Mesenchymal stem cell (in vitro differentiated cells and primary cell): ENCODE measurements around the gene RNASE2.
A peak's percentile ranks its signal among the peaks of the same experiment; 100 is the strongest.
"Not testable (repeated sequence)": the region's sequence is repeated elsewhere in the genome, so short reads cannot be mapped to it uniquely, and the experiment has no call there.

Experiments used
- DNase-seq: peaks from one replicate; pipeline ENCODE4 v3.0.0-alpha.2; 2013
- H2AFZ ChIP-seq: one replicate; pipeline ENCODE4 v1.6.1; 2013; ENCODE audit warnings: low read depth, mild to moderate bottlenecking, control low read depth, inconsistent platforms, low read length, moderate library complexity
- H2AK5ac ChIP-seq: 2 replicates; pipeline ENCODE4 v1.6.1; 2013; ENCODE audit warnings: low read length, moderate library complexity, mild to moderate bottlenecking, inconsistent platforms; ENCODE audit not compliant: severe bottlenecking
- H2BK120ac ChIP-seq: one replicate; pipeline ENCODE4 v1.6.1; 2013; ENCODE audit warnings: low read depth, mild to moderate bottlenecking, inconsistent platforms, low read length, moderate library complexity
- H2BK12ac ChIP-seq, 2 experiments: one replicate each; pipeline ENCODE4 v1.6.1; 2013; ENCODE audit warnings: inconsistent platforms in 2 of 2, low read length in 2 of 2, mild to moderate bottlenecking in 2 of 2, moderate library complexity in 2 of 2, control low read depth in 1 of 2
- H2BK15ac ChIP-seq: one replicate; pipeline ENCODE4 v1.6.1; 2013; ENCODE audit warnings: mild to moderate bottlenecking, low read depth, inconsistent platforms; ENCODE audit not compliant: poor library complexity, severe bottlenecking
- H2BK5ac ChIP-seq: 2 replicates; pipeline ENCODE4 v1.6.1; 2013; ENCODE audit warnings: low read depth, mild to moderate bottlenecking, low read length, control low read depth, inconsistent platforms; ENCODE audit not compliant: poor library complexity, severe bottlenecking
- H3K14ac ChIP-seq, 2 experiments: one replicate each; pipeline ENCODE4 v1.6.1; 2013; ENCODE audit warnings: inconsistent platforms in 2 of 2, low read length in 2 of 2, control low read depth in 1 of 2, mild to moderate bottlenecking in 1 of 2, moderate library complexity in 1 of 2
- H3K18ac ChIP-seq, 2 experiments: one replicate each; pipeline ENCODE4 v1.6.1; 2013; ENCODE audit warnings: inconsistent platforms in 2 of 2, low read length in 2 of 2, control low read depth in 1 of 2, low read depth in 1 of 2, mild to moderate bottlenecking in 1 of 2
- H3K23ac ChIP-seq, 2 experiments: one replicate each; pipeline ENCODE4 v1.6.1; 2013; ENCODE audit warnings: inconsistent platforms in 2 of 2, low read length in 2 of 2, mild to moderate bottlenecking in 2 of 2, moderate library complexity in 2 of 2, control low read depth in 1 of 2
- H3K27ac ChIP-seq: 2 replicates; pipeline ENCODE4 v1.5.1; 2013; ENCODE audit warnings: mild to moderate bottlenecking, moderate library complexity, low read length, control low read depth, inconsistent platforms; ENCODE audit not compliant: poor library complexity, severe bottlenecking
- H3K27me3 ChIP-seq, 2 experiments: 2 replicates each; pipeline versions ENCODE4 v1.6.1 to v1.7.0; 2013; ENCODE audit warnings: low read length in 2 of 2, mild to moderate bottlenecking in 2 of 2, moderate library complexity in 2 of 2, control low read depth in 1 of 2, inconsistent platforms in 1 of 2; ENCODE audit not compliant: control insufficient read depth in 1 of 2, insufficient read depth in 1 of 2
- H3K36me3 ChIP-seq, 2 experiments: 2 replicates each; pipeline versions ENCODE4 v1.6.1 to v1.7.0; 2013; ENCODE audit warnings: low read length in 2 of 2, control low read depth in 1 of 2, inconsistent platforms in 1 of 2, low read depth in 1 of 2, mild to moderate bottlenecking in 1 of 2; ENCODE audit not compliant: insufficient read depth in 2 of 2, control insufficient read depth in 1 of 2
- H3K4ac ChIP-seq, 2 experiments: one replicate each; pipeline ENCODE4 v1.6.1; 2013; ENCODE audit warnings: inconsistent platforms in 2 of 2, low read length in 2 of 2, mild to moderate bottlenecking in 2 of 2, moderate library complexity in 2 of 2, control low read depth in 1 of 2, low read depth in 1 of 2
- H3K4me1 ChIP-seq: 2 replicates; pipeline ENCODE4 v1.6.1; 2013; ENCODE audit warnings: low read depth, low read length, control low read depth; ENCODE audit not compliant: control insufficient read depth, insufficient read depth
- H3K4me2 ChIP-seq: 2 replicates; pipeline ENCODE4 v1.6.1; 2013; ENCODE audit warnings: low read length, mild to moderate bottlenecking, inconsistent platforms; ENCODE audit not compliant: poor library complexity, severe bottlenecking
- H3K4me3 ChIP-seq, 2 experiments: 2 replicates each; pipeline versions ENCODE4 v1.5.1 to v1.7.0; 2013; ENCODE audit warnings: low read length in 2 of 2, mild to moderate bottlenecking in 2 of 2, control low read depth in 1 of 2, low read depth in 1 of 2; ENCODE audit not compliant: insufficient read depth in 1 of 2
- H3K79me1 ChIP-seq: replicated peaks from 2 replicates; pipeline ENCODE4 v1.6.1; 2013; ENCODE audit warnings: mild to moderate bottlenecking, control low read depth, low read length, inconsistent platforms; ENCODE audit not compliant: poor library complexity, severe bottlenecking
- H3K9ac ChIP-seq: 2 replicates; pipeline ENCODE4 v1.7.0; 2013; ENCODE audit warnings: mild to moderate bottlenecking, low read length, moderate library complexity
- H3K9me3 ChIP-seq: 2 replicates; pipeline ENCODE4 v1.7.0; 2013; ENCODE audit warnings: mild to moderate bottlenecking, low read length; ENCODE audit not compliant: control insufficient read depth
- H4K8ac ChIP-seq: one replicate; pipeline ENCODE4 v1.6.1; 2013; ENCODE audit warnings: inconsistent platforms, mild to moderate bottlenecking, low read length, moderate library complexity
- H4K91ac ChIP-seq: one replicate; pipeline ENCODE4 v1.6.1; 2013; ENCODE audit warnings: mild to moderate bottlenecking, low read length, inconsistent platforms
- WGBS: methylation state at CpG from one replicate; pipeline ENCODE4 v1.1.7; 2013; ENCODE audit warnings: mixed read lengths; 5-methylcytosine and 5-hydroxymethylcytosine counted together

Gene RNASE2

DNA sequence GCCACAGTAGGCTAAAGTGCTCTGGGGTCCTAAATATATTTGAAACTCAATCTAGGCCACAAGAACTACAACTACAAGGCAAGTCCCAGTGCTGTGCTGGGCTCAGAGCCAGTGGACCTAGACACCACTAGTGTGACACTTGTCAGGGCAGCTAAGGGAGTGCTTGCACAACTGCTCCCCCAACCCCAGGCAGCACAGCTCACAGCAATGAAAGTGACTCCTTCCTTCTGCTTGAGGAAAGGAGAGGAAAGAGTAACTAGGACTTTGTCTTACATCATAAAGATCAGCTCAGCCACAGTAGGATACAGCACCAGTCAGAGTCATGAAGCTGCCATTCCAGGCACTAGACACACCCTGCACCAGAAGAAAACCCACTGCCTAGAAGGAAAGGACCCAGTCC, 3.7 kb downstream of the RNASE2 start:
- not testable (repeated sequence) for H3K4me3 ChIP-seq, H2AFZ ChIP-seq, H3K36me3 ChIP-seq, H2BK15ac ChIP-seq, H4K8ac ChIP-seq, H3K79me1 ChIP-seq, H3K9me3 ChIP-seq, H2BK12ac ChIP-seq, H3K23ac ChIP-seq, H4K91ac ChIP-seq, H2BK5ac ChIP-seq, H3K4me2 ChIP-seq, H2AK5ac ChIP-seq, H2BK120ac ChIP-seq, H3K14ac ChIP-seq, DNase-seq, H3K18ac ChIP-seq, H3K4ac ChIP-seq, H3K27ac ChIP-seq, H3K9ac ChIP-seq, H3K4me1 ChIP-seq
- peaks cover 13 to 17% of the 10 kb centered on the region in 2 experiments for H3K27me3 ChIP-seq

DNA sequence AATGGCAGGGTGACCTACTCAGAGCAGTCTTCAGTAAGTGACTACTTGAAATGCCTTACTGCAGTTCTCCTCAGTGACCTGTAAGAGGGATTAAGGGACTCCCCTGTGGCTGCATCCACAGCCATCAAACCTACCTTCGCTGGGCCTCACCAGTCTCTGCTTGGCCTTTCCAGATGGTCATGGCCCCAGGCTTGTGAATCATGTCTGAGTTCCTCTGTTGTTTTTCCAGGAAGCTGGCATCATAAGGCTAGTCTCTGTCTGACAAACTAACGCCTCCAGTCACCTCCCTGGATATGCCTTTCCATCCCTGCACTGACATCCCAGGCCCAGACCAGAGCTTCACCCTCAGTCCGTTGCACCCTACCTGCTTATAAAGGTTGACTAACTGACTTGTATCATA, 14.0 kb downstream of the RNASE2 start:
- no peak overlapping the region for H2BK15ac ChIP-seq
- H3K4ac ChIP-seq, result no peak overlapping the region
- H2BK120ac ChIP-seq, result no peak overlapping the region
- no peak overlapping the region for H2AFZ ChIP-seq
- no peak overlapping the region for H4K8ac ChIP-seq
- H3K79me1 ChIP-seq, result no peaks in the 10 kb centered on the region
- no peak overlapping the region for H2AK5ac ChIP-seq
- no peak for DNase-seq
- no peak overlapping the region for H3K4me2 ChIP-seq
- no peak overlapping the region for H3K9ac ChIP-seq
- H3K9me3 ChIP-seq, result no peaks in the 10 kb centered on the region
- H2BK5ac ChIP-seq, result no peak overlapping the region
- no peak overlapping the region for H3K4me3 ChIP-seq
- no peak overlapping the region for H3K27ac ChIP-seq
- 77% methylated on average over 3 of the region's 3 CpGs for WGBS
- no peaks in the 10 kb centered on the region for H3K36me3 ChIP-seq
- peak overlapping the region in 1 of 2 experiments; percentile 68 for H3K23ac ChIP-seq
- peaks cover 17 to 21% of the 10 kb centered on the region in 2 experiments for H3K27me3 ChIP-seq
- H3K18ac ChIP-seq, result no peak overlapping the region
- H3K4me1 ChIP-seq, result peaks cover 6% of the 10 kb centered on the region
- no peak overlapping the region for H4K91ac ChIP-seq
- no peak overlapping the region for H3K14ac ChIP-seq
- H2BK12ac ChIP-seq, result no peak overlapping the region

DNA sequence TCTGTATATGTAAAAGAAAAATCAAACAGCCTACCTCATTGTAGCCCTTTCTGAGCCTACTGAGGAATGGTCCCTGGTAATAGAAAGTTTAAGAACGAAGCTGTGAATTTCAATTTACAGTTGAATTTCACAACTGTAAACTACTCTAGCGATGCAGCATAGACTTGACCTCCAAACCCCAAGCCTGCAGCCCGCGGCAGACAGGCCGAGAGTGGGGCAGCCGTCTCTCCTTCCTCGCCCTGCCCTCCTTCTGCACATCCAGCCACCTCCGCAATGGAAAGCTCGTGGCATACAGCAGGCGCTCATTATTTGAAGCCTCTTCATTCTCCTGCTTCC, 15.3 kb downstream of the RNASE2 start:
- no peak overlapping the region for H3K18ac ChIP-seq
- H2BK5ac ChIP-seq, result no peak overlapping the region
- no peak overlapping the region for H4K8ac ChIP-seq
- no peak overlapping the region for H2AK5ac ChIP-seq
- no peaks in the 10 kb centered on the region for H3K36me3 ChIP-seq
- no peak for DNase-seq
- peak overlapping the region in 1 of 2 experiments; percentile 84 for H3K4me3 ChIP-seq
- H3K27me3 ChIP-seq, result peaks cover 17 to 21% of the 10 kb centered on the region in 2 experiments
- H2BK120ac ChIP-seq, result no peak overlapping the region
- no peak overlapping the region for H3K14ac ChIP-seq
- H3K4me2 ChIP-seq, result no peak overlapping the region
- H3K23ac ChIP-seq, result no peak overlapping the region
- no peaks in the 10 kb centered on the region for H3K9me3 ChIP-seq
- H2AFZ ChIP-seq, result peak overlapping the region; percentile 30
- H4K91ac ChIP-seq, result no peak overlapping the region
- WGBS, result 42% methylated on average over 10 of the region's 10 CpGs
- H3K79me1 ChIP-seq, result no peaks in the 10 kb centered on the region
- no peak overlapping the region for H3K4ac ChIP-seq
- H2BK12ac ChIP-seq, result no peak overlapping the region
- no peak overlapping the region for H2BK15ac ChIP-seq
- H3K4me1 ChIP-seq, result peaks cover 10% of the 10 kb centered on the region
- peak overlapping the region; percentile 87 for H3K9ac ChIP-seq
- H3K27ac ChIP-seq, result no peak overlapping the region

DNA sequence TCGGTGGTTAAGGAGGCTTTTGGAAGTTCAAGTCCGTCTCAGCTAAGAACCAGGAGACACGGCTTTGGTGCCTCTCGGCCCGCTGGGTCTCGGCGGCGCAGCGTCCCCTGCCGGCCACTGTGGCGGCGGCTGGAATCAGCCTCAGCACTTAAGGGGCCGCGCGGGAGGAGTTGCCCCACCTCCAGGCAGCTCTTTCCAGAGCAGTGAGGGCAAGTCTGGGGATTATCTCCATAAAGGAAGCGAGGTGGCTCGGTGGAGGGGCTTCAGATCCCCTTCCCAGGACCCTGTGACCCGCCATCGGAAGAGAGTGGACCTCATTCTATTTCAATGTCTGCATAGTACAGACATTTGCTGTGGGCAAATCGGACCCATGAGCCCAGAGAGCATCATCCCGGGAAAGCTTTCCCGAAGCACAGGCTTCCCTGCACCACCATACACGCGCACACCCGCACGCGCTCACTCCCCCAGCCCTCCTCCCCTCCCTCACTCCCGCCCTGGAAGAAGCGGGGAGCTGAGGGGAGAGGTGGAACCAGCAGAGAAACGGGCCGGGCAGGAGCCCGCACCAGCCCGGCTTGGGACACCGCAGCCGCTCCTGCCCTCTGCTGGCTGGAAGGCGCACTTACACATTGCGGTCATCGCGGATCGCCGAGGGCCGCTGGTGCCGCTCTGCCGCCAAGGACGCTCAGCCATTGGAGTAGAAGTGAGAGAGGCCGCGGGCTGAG, 15.9 kb downstream of the RNASE2 start:
- Histone ChIP-seq H3K4ac (peak overlapping the region in 1 of 2 experiments; percentile 35), H3K79me1 (no peaks in the 10 kb centered on the region), H4K91ac (no peak overlapping the region), H3K23ac (no peak overlapping the region), H2BK15ac (no peak overlapping the region), H2AFZ (peak overlapping the region; percentile 81), H3K4me2 (peak overlapping the region; percentile 91), H3K14ac (no peak overlapping the region), H4K8ac (peak overlapping the region; percentile 81), H2BK120ac (no peak overlapping the region), H2BK5ac (no peak overlapping the region), H3K27ac (peak overlapping the region; percentile 40), H3K27me3 (peaks cover 16 to 19% of the 10 kb centered on the region in 2 experiments), H3K4me3 (peak overlapping the region; percentile 67 to 84), H3K18ac (peak overlapping the region; percentile 83 to 92), H3K4me1 (peaks cover 11% of the 10 kb centered on the region), H3K9ac (peak overlapping the region; percentile 87), H2BK12ac (no peak overlapping the region), H3K9me3 (no peaks in the 10 kb centered on the region), H3K36me3 (no peaks in the 10 kb centered on the region), H2AK5ac (no peak overlapping the region)
- 1% methylated on average over 47 of the region's 47 CpGs for WGBS
- peak; percentile 87 for DNase-seq
